WI38 (cell line): ENCODE measurements around the gene BTBD16.

ENCODE experiments used
- H3K4me3 ChIP-seq: 2 replicates; pipeline ENCODE4 v1.5.1; 2011; ENCODE audit warnings: low read depth, mild to moderate bottlenecking, control low read depth, low read length
- TF ChIP-seq, protein P1 (sequence below): IDR thresholded peaks from 2 replicates; pipeline ENCODE4 v1.5.1; 2012; ENCODE audit warnings: low read depth, mild to moderate bottlenecking, control low read depth, low read length

The BTBD16 gene

DNA sequence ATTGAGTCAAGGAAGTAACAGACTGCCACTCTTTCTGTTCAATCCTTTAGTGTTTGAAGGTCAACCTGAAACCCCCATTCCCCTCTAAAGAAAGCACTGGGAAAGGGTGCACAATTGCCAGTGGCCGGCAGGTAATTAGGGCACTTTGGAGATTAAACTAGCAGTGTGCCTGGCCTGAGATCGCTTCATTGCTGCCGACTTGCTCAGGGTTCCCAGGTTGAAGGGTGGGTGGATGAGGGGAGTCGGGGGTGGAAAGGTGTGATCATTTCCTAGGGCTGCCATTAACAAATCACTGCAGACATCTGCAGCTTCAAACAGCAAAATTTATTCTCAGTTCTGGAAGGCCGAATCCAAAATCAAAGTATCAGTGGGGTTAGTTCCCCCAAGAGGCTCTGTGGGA is 16.3 kb upstream of the BTBD16 start:
- TF ChIP-seq, protein P1, sequence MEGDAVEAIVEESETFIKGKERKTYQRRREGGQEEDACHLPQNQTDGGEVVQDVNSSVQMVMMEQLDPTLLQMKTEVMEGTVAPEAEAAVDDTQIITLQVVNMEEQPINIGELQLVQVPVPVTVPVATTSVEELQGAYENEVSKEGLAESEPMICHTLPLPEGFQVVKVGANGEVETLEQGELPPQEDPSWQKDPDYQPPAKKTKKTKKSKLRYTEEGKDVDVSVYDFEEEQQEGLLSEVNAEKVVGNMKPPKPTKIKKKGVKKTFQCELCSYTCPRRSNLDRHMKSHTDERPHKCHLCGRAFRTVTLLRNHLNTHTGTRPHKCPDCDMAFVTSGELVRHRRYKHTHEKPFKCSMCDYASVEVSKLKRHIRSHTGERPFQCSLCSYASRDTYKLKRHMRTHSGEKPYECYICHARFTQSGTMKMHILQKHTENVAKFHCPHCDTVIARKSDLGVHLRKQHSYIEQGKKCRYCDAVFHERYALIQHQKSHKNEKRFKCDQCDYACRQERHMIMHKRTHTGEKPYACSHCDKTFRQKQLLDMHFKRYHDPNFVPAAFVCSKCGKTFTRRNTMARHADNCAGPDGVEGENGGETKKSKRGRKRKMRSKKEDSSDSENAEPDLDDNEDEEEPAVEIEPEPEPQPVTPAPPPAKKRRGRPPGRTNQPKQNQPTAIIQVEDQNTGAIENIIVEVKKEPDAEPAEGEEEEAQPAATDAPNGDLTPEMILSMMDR, result no peak
- H3K4me3 ChIP-seq, result no peak overlapping the region

DNA sequence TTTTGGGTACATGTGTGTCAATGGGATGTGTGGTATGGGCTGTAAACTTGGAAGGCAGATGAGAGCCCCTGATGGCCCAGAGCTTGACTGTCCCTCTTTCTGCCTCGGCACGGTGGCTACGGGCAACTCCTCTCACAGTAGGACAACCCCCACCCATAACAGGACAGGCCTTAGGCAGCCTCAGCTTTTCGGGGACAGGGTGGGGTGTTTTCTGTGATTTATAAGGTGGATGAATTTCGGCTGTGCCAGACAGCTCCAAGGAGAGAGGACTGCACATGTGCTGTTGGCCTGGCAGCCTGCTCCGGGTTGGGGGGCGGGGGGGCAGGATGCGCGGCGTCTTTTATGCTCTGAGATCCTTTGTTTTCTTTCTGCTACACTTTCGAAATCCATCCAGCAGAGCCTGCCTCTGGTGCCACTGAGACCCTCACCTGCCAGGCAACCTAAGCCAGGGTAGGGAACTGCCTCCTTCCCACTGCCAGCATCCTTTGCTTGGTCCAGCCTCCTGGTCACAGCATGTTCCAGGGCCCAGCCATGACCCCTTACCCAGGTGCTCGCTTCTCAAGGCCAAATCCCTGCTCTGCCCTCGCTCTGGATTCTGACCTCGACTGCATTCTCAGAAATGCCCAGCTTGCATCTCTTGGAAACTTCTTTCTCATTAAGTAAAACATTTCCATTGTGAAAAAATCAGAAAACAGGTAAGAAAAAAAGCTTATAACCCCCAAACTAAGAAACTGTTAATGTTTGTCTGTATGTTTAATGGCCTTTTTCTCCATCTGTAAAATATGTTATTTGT is 15.4 kb upstream of the BTBD16 start:
- H3K4me3 ChIP-seq, result no peak overlapping the region
- TF ChIP-seq, protein P1, result no peak

DNA sequence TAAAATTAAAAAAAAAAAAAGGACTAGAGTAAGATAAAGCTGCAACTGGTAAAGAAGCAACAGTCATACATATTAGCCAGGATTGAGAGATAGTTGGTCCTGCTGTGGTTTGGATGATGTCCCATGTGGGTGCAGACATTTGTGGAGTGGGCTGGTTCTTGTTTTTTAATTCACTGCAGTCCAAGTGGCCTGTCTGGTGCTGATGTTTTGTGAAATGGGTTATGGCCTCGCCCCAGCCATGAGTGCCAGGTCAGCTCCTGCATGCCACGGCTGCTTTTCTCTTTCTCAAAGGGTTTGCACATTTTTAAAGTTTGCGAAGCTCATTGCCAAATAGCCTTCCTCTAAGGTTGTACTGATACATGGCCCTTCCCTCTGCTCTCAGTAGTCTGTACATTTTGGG is 14.1 kb upstream of the BTBD16 start:
- TF ChIP-seq, protein P1, result no peak
- no peak overlapping the region for H3K4me3 ChIP-seq

DNA sequence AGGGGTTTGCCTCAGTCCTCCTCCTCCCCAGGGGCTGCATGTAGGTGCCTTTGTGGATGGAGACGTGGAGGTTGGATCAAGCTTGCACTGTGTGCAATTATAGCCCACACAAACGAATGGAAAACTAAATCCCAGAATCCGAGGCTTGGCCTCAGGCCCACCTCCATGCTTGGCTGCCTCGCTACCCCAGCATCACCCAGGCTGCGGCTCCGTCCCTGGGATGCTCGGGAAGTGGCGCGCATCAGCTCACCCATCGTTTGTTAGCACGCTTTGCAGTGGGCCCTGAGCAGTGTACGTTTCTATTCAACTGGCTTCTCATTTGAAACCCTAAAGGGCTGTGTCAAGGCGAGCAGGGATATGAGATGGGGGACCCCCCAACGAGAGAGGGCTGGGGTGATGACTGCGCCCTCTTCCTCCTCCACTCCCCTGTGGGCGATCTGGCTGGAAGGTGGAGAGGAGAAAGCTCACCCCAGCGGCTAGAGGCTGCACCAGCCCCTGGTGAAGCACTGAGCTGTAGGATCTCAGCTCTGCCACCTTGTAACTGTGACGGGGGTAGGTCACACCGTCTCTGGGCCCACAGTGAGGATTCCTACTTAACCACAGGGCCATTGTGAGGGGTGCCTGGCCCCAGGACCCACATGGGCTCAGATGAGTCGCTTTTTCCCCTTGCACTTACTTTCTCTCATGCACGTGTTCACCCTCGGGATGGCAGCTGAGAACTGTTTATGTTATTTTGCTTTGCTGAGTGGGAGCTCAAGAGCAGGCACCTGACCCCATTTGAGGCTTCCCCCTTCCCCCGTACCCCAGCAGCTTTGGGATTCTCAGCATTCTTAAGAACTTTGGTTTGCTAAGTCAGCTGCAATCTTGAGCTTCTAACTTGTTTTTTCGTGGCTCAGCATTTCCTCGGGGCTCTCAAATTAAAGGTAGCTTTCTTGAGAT is 12.7 kb upstream of the BTBD16 start:
- TF ChIP-seq, protein P1, result no peak
- H3K4me3 ChIP-seq, result no peak overlapping the region

DNA sequence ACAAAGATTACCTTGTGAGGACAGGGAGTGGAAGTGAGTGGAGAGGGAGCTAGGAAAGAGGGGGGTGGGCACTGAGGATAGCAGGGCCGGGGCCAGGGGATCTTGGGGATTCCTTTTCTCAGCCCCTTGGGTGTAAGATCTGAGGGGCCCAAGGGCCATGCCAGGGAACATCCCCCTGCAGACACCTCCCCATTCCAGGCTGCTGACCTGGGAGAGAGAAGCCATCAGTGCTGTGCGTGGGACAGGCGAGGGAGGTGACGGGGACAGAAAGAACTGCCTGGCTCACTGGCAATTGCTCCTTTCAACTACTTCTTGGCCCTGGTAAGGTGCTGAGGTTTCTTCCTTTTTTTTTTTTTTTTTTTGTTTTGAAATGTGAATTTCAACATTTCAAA is 12.0 kb upstream of the BTBD16 start:
- TF ChIP-seq, protein P1, result no peak
- H3K4me3 ChIP-seq, result no peak overlapping the region

DNA sequence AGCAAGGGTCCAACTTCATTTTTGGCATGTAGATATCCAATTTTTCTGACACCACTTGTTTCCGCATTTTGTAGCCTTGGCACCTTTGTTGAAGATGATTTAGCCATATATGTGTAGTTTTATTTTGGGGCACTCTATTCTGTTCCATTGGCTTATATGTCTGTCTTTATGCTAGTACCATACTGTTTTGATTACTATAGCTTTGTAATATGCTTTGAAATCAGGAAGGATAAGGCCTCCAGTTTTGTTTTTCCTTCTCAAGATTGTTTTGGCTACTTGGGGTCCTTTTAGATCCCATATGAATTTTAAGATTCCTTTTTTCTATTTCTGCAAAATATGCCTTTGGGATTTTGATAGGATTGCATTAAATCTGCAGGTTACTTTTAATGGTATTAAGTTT is 9.5 kb upstream of the BTBD16 start:
- no peak overlapping the region for H3K4me3 ChIP-seq
- TF ChIP-seq, protein P1, result no peak

DNA sequence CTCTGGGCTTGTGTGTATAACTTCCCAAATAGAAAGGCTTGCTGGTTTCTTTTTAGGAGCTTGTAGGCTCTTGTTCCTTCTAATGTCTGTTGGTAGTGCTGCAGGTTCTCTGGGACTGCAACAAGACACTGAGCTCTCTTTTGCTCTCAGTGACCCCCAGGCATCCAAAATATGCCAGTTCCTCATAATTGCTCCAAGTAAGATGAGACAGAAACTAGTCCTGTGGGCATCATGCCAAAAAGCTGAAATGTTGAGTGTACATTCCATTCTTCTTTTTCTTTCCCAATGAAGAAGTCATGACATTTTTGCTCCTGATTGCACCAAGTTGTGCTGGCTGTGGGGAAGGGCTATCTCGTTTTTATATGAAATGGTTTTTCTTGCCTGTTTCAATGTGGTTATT is 7.1 kb upstream of the BTBD16 start:
- no peak overlapping the region for H3K4me3 ChIP-seq
- TF ChIP-seq, protein P1, result no peak
